ENCODE data around the gene ARHGAP5.

DNA sequence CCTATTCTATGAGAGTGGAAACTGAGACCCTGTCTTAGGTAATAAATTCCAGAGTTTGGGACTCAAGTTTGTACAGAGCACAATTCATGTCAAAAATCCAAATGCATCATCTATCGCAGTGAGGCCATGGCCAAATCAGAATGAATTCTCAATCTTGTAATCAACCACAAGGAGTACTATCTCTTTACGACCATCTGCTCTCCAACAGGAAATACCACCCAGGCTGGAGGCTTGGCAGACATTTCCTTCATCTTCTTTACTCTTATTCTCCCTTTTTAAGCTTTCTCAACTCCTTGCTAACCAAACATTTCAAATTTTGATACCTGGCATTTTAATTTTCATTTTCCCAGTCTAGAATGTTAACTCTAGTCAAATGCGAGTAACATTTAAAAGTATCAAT, 92.1 kb downstream of the ARHGAP5 start:
- TF ChIP-seq, protein P1, sequence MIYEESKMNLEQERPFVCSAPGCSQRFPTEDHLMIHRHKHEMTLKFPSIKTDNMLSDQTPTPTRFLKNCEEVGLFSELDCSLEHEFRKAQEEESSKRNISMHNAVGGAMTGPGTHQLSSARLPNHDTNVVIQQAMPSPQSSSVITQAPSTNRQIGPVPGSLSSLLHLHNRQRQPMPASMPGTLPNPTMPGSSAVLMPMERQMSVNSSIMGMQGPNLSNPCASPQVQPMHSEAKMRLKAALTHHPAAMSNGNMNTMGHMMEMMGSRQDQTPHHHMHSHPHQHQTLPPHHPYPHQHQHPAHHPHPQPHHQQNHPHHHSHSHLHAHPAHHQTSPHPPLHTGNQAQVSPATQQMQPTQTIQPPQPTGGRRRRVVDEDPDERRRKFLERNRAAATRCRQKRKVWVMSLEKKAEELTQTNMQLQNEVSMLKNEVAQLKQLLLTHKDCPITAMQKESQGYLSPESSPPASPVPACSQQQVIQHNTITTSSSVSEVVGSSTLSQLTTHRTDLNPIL (CRISPR knock-in tag; IDR thresholded peaks at IDR 0.05; ENCODE audit: low read depth): no peak
- no peak for TF ChIP-seq ZNF70 (CRISPR knock-in tag; IDR thresholded peaks at IDR 0.05)

Measured in SK-N-SH treated with all-trans-retinoic acid at 6 μM for 48 hours (cell line).